Suppressor macrophage (primary cell): ENCODE measurements around the gene RABIF.
"Not testable (repeated sequence)": the region's sequence is repeated elsewhere in the genome, so short reads cannot be mapped to it uniquely, and the experiment has no call there.

Source experiments
- DNase-seq, 4 experiments: peaks; one replicate each; pipeline ENCODE4 v3.0.0-alpha.2; 2020 to 2022
- total RNA-seq, 17 experiments: gene quantifications; one replicate each; lab custom pipeline; 2026; ENCODE audit warnings: mixed read lengths in 6 of 17, inconsistent platforms in 3 of 17; lab: John Stamatoyannopoulos, UW

Gene RABIF
- total RNA-seq, result 10.5 to 20.8 (median 15.1) reads per million in 17 experiments

DNA sequence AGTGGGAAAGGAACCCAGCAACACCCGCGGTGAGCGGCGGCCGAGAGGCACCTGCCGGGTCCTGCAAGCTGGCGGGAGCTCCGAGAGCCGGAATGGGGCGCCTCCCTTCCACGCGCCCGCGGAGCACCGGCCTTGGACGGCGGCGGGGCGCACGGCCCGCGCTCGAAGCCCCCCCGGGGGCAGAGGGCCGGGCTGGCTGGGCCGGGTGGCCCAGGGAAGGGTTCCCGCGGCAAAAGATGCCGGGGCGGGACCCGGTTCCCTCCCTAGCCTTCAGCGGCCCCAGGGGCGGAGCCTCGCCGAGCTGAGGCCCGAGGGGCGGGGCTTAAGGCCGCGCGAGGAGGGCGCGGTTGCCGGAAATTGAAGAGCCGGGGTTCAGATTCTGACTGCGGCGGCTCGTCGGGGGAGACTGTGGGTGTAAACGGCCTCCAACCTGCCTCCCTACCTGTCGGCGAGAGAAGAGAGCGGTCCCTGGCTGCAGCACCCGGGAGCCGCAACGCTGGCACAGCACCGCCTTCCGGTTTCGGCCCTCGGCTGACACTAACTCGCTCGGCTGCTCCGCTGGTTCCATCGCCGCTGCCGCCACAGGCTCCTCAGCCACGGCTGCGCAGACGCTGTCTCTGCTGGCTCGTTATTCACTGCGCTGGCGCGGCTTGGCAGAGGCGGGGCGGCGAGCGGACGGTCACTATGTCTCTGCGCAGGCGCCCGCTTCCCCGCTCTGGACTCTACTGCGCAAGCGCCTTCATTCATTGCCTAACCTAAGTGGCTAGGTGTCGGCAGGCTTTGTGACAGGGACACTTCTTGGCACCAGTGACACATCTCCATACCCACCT is at the start of gene RABIF:
TSS of gene RABIF (minus strand) at position 619 of the 830 bp plus-strand sequence. CDS start at position 568, 51 bp downstream.
- peak; percentile 97 to 99 (median 98) for DNase-seq

DNA sequence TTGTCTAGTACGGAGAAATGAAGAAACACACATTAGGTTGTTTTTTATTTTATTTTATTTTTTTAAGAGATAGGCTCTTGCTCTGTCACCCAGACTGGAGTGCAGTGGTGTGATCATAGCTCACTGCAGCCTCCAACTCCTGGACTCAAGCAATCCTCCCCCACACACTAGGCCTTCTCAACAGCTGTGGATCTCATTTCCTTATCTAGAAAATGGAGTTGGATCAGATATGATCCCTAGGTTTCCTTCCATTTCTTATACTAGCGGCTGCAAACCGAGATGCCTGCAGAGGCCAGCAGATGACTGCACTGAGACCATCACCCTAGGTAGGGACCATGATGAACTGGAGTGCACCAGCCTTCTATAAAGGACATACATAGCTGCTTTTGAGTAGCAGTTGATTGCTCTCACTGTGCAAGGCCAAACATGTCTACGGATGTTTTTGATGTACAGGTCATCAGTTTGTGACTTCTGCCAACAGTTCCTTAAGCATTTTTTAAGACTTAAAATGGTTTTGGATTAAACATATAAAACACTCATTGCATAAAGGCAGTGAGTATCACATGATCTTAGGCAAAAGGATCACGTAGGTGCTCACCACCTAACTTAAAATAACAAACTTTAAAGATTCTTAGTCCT is 49.5 kb upstream of the RABIF start:
- no peak for DNase-seq

DNA sequence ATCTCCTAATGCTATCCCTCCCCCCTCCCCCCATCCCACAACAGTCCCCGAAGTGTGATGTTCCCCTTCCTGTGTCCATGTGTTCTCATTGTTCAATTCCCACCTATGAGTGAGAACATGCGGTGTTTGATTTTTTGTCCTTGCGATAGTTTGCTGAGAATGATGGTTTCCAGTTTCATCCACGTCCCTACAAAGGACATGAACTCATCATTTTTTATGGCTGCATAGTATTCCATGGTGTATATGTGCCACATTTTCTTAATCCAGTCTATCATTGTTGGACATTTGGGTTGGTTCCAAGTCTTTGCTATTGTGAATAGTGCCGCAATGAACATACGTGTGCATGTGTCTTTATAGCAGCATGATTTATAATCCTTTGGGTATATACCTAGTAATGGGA is 47.5 kb upstream of the RABIF start:
- not testable (repeated sequence) for DNase-seq

- peak in 1 of 4 experiments; percentile 31 for DNase-seq
These were observed 46.9 kb upstream of the RABIF start for GRCh38 chr1:202935844-202936243.

GRCh38 chr1:202934755-202935154 is 45.8 kb upstream of the RABIF start:
- no peak for DNase-seq

- no peak for DNase-seq
These were observed 43.5 kb upstream of the RABIF start for GRCh38 chr1:202932476-202932875.

- DNase-seq, result peak; percentile 97 to 99 (median 98)
These were observed 37.9 kb upstream of the RABIF start, which contains the start of gene KLHL12 for GRCh38 chr1:202926581-202927491. Gene KLHL12, minus strand, starts transcription at chr1:202927234. Its CDS starts 2,072 bp downstream, at chr1:202925162.

DNA sequence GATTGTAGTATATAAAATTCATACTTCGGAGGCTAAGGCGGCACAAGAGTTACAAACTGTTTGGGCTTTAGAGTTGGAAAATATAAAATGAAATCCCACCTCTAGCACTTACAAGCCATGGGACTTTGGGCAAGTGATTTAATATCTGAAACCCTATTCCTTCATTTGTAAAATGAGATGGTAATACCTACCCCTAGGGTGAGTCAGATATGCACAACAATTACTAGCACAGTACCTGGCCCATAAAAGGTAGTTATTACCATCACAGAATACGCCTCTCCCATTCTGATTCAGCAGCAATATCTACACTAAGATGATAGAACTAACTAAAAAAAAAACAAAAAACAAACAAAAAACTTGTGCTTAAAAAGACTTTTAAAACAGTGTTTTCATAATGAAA is 34.6 kb upstream of the RABIF start:
- no peak for DNase-seq

- DNase-seq, result no peak
These were observed 30.7 kb upstream of the RABIF start for GRCh38 chr1:202919615-202920014.

DNA sequence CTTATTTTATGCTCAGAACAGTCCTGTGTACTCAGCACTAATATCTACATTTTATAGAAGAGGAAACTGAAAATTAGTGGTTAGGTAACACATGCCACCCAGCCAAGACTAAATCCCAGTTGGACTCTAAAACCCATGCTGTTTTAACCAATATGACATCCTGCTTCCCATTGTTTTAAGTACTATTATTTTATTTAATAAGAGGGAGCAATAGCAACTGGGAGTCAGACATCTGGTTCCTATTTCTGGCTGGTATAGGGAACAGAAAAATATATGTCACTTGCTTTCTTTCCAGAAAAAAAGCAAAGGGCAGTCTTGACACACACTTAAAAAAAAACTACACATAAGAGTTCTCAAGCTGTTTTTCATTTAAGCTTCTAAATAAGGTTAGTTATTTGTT is 26.2 kb upstream of the RABIF start:
- no peak for DNase-seq

DNA sequence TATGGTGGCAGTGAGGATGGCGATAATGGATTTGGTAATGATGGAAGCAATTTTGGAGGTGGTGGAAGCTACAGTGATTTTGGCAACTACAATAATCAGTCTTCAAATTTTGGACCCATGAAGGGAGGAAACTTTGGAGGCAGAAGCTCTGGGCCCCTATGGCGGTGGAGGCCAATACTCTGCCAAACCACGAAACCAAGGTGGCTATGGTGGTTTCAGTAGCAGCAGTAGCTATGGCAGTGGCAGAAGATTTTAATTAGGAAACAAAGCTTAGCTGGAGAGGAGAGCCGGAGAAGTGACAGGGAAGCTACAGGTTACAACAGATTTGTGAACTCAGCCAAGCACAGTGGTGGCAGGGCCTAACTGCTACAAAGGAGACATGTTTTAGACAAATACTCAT is 23.5 kb upstream of the RABIF start:
- DNase-seq, result not testable (repeated sequence)

- DNase-seq, result no peak
These were observed 20.5 kb upstream of the RABIF start for GRCh38 chr1:202909494-202909893.

- no peak for DNase-seq
These were observed 20.0 kb upstream of the RABIF start for GRCh38 chr1:202908998-202909397.

- no peak for DNase-seq
These were observed 16.4 kb upstream of the RABIF start for GRCh38 chr1:202905331-202905730.

- DNase-seq, result not testable (repeated sequence)
These were observed 14.9 kb upstream of the RABIF start for GRCh38 chr1:202903808-202904207.

GRCh38 chr1:202901555-202901954 is 12.6 kb upstream of the RABIF start:
- no peak for DNase-seq

GRCh38 chr1:202892501-202892900 is 3.6 kb upstream of the RABIF start:
- DNase-seq, result no peak

- no peak for DNase-seq
These were observed 1.4 kb upstream of the RABIF start for GRCh38 chr1:202890392-202890791.

- DNase-seq, result peak in 1 of 4 experiments; percentile 35
These were observed 773 bp downstream of the RABIF start for GRCh38 chr1:202888221-202888530.

- DNase-seq, result no peak
These were observed 7.9 kb downstream of the RABIF start for GRCh38 chr1:202880961-202881460.

DNA sequence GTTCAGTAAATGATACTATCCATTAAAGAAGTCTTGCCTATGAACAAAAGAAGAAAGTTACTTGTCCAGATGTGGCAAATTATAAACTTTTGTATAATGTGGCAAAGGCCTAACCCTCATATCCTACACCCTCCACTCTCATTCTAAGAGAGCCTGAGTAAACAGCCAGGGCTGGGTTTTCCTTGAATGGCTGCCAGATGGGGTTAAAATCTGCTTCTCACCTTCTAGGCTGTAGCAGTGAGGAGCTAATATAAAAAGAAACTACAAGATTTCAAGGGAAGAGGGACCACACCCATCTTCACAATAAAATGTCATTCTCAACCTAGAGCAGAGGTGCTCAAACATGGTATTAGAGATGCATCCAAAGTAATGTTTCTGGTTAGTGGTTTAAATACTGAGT is 8.9 kb downstream of the RABIF start:
- DNase-seq, result no peak

- DNase-seq, result no peak
These were observed 9.8 kb downstream of the RABIF start for GRCh38 chr1:202879128-202879527.

DNA sequence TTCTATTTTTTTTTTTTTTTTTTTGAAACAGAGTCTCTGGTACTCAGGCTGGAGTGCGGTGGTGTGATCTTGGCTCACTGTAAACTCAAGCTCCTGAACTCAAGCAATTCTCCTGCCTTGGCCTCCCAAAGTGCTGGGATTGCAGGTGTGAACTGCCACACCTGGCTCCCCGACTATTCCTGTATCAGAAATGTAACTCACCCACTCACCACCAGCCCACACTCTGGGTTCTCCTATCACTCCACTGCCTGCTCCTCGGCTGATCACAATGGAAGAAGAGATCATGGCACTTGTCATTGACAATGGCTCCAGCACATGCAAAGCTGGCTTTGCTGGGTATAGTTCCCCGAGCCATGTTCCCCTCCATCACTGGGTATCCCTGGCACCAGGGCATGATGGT is 15.9 kb downstream of the RABIF start:
- no peak for DNase-seq
